COLO829 (cell line): ENCODE measurements around the gene CRYBA2.

Source experiments
- DNase-seq: peaks from one replicate; pipeline ENCODE4 v3.0.0; 2012; ENCODE audit warnings: low spot score

CRYBA2 gene

GRCh38 chr2:219023045-219023605 lies 29.9 kb upstream of the CRYBA2 start:
- DNase-seq = no peak

- no peak for DNase-seq
Observed at GRCh38 chr2:219022616-219023015, 29.4 kb upstream of the CRYBA2 start.

GRCh38 chr2:219022041-219022440 lies 28.8 kb upstream of the CRYBA2 start:
- no peak for DNase-seq

- no peak for DNase-seq
Observed at GRCh38 chr2:219021591-219021990, 28.4 kb upstream of the CRYBA2 start.

GRCh38 chr2:219020604-219021365 lies 27.6 kb upstream of the CRYBA2 start:
- no peak for DNase-seq

- no peak for DNase-seq
Observed at GRCh38 chr2:219019436-219019835, 26.2 kb upstream of the CRYBA2 start.

- DNase-seq = no peak
Observed at GRCh38 chr2:219018726-219019125, 25.5 kb upstream of the CRYBA2 start.

- DNase-seq = no peak
Observed at GRCh38 chr2:219018286-219018685, 25.1 kb upstream of the CRYBA2 start.

GRCh38 chr2:219017201-219017931 lies 24.1 kb upstream of the CRYBA2 start:
- DNase-seq = no peak

- no peak for DNase-seq
Observed at GRCh38 chr2:219016721-219017120, 23.5 kb upstream of the CRYBA2 start.

GRCh38 chr2:219010873-219011272 lies 17.7 kb upstream of the CRYBA2 start:
- DNase-seq = no peak

GRCh38 chr2:219010162-219010756 lies 17.0 kb upstream of the CRYBA2 start:
- DNase-seq = peak; percentile 57

- DNase-seq = no peak
Observed at GRCh38 chr2:219009294-219009693, 16.1 kb upstream of the CRYBA2 start.

GRCh38 chr2:219003979-219004378 lies 10.8 kb upstream of the CRYBA2 start:
- no peak for DNase-seq

GRCh38 chr2:219003267-219003634 lies 10.0 kb upstream of the CRYBA2 start:
- DNase-seq = no peak

- peak; percentile 58 for DNase-seq
Observed at GRCh38 chr2:219002395-219003266, 9.4 kb upstream of the CRYBA2 start.

- DNase-seq = no peak
Observed at GRCh38 chr2:219001577-219002394, 8.6 kb upstream of the CRYBA2 start.

GRCh38 chr2:219001100-219001576 lies 7.9 kb upstream of the CRYBA2 start:
- no peak for DNase-seq

GRCh38 chr2:219000569-219000960 lies 7.3 kb upstream of the CRYBA2 start:
- DNase-seq = no peak

GRCh38 chr2:218999881-219000568 lies 6.8 kb upstream of the CRYBA2 start:
- no peak for DNase-seq
